Naive B cell (primary cell): ENCODE measurements around the gene REG1A. TPM values are rescaled to one million over a fixed set of nuclear protein-coding genes. Genes with fewer than 3 reads are reported as not detected.

Experiments
- ATAC-seq, 2 donors: fragments of 150-1000 bp; cut with Tn5 transposase; 2 replicates each; pipeline ENCODE4 v1.10.0; 2021; ENCODE audit warnings: low read depth in 2 of 2, mild to moderate bottlenecking in 2 of 2, moderate library complexity in 2 of 2
- DNase-seq: peaks from one replicate; pipeline ENCODE4 v3.0.0; 2022
- H3K27ac Mint-ChIP-seq, 6 donors: one replicate each; pipeline ENCODE4 v1.8.0; 2020 to 2022; ENCODE audit warnings: mild to moderate bottlenecking in 6 of 6, mixed read lengths in 6 of 6, moderate library complexity in 5 of 6, inconsistent platforms in 2 of 6
- H3K27me3 Mint-ChIP-seq, 3 donors: one replicate each; pipeline ENCODE4 v1.8.0; 2021 to 2022; ENCODE audit warnings: mixed read lengths in 3 of 3, mild to moderate bottlenecking in 1 of 3
- H3K36me3 Mint-ChIP-seq, 2 donors: one replicate each; pipeline ENCODE4 v1.8.0; 2020 to 2022; ENCODE audit warnings: mixed read lengths in 2 of 2, inconsistent platforms in 1 of 2, mild to moderate bottlenecking in 1 of 2
- H3K4me1 Mint-ChIP-seq, 3 donors: one replicate each; pipeline ENCODE4 v1.8.0; 2020 to 2022; ENCODE audit warnings: mixed read lengths in 3 of 3, inconsistent platforms in 1 of 3, mild to moderate bottlenecking in 1 of 3, moderate library complexity in 1 of 3
- H3K4me3 Mint-ChIP-seq, 8 donors: one replicate each; pipeline ENCODE4 v1.8.0; 2020 to 2022; ENCODE audit warnings: mild to moderate bottlenecking in 8 of 8, mixed read lengths in 8 of 8, moderate library complexity in 8 of 8, inconsistent platforms in 2 of 8
- H3K9me3 Mint-ChIP-seq, 7 donors: one replicate each; pipeline ENCODE4 v1.8.0; 2020 to 2022; ENCODE audit warnings: mixed read lengths in 7 of 7, mild to moderate bottlenecking in 5 of 7, inconsistent platforms in 2 of 7, moderate library complexity in 1 of 7
- polyA plus RNA-seq, 6 donors: library from polyadenylated mRNA; unstranded; fragments of 300-500 nt; fragmentation: Illumina TruSeq; gene quantifications; one replicate each; pipeline ENCODE4 v1.2.3, GENCODE V29; 2021; ENCODE audit warnings: low read depth in 6 of 6

REG1A gene
- polyA plus RNA-seq = not detected

GRCh38 chr2:79120194-79120713, at the start of gene REG1A:
Gene REG1A (plus strand): TSS chr2:79120488. CDS start chr2:79120862, 374 bp downstream.
- DNase-seq (no peak), ATAC-seq (no peak)
- peaks cover 0 to 8% (median 1%) of the 10 kb centered on the region in 3 donors for H3K4me1 Mint-ChIP-seq
- peaks cover 0 to 8% (median 4%) of the 10 kb centered on the region in 3 donors for H3K27me3 Mint-ChIP-seq
- peak within 1 kb of the TSS in 4 of 6 donors; percentile 10 to 58 (median 36) for H3K27ac Mint-ChIP-seq
- H3K9me3 Mint-ChIP-seq = peaks cover 0 to 3% (median 0%) of the 10 kb centered on the region in 7 donors
- H3K36me3 Mint-ChIP-seq = peaks cover 0 to 9% of the 10 kb centered on the region in 2 donors
- no peak within 1 kb of the TSS for H3K4me3 Mint-ChIP-seq

- no peak for DNase-seq
- no peak overlapping the region for H3K4me3 Mint-ChIP-seq
- H3K9me3 Mint-ChIP-seq = peaks cover 0 to 3% (median 0%) of the 10 kb centered on the region in 7 donors
- ATAC-seq = no peak
- no peaks in the 10 kb centered on the region for H3K36me3 Mint-ChIP-seq
- no peaks in the 10 kb centered on the region for H3K4me1 Mint-ChIP-seq
- no peak overlapping the region for H3K27ac Mint-ChIP-seq
- peaks cover 4 to 23% (median 13%) of the 10 kb centered on the region in 3 donors for H3K27me3 Mint-ChIP-seq
These were observed 49.2 kb upstream of the REG1A start for GRCh38 chr2:79071078-79071477.

- peaks cover 5 to 11% (median 5%) of the 10 kb centered on the region in 7 donors for H3K9me3 Mint-ChIP-seq
- H3K27ac Mint-ChIP-seq = peak overlapping the region in 2 of 6 donors; percentile 15 to 55
- H3K4me3 Mint-ChIP-seq = no peak overlapping the region
- no peaks in the 10 kb centered on the region for H3K27me3 Mint-ChIP-seq
- peaks cover 34 to 59% (median 36%) of the 10 kb centered on the region in 3 donors for H3K4me1 Mint-ChIP-seq
- peaks cover 0 to 11% of the 10 kb centered on the region in 2 donors for H3K36me3 Mint-ChIP-seq
- DNase-seq (no peak), ATAC-seq (no peak)
These were observed 37.3 kb upstream of the REG1A start for GRCh38 chr2:79082987-79083386.

- H3K36me3 Mint-ChIP-seq = peaks cover 0 to 11% of the 10 kb centered on the region in 2 donors
- H3K9me3 Mint-ChIP-seq = peaks cover under 1 to 7% (median 5%) of the 10 kb centered on the region in 7 donors
- H3K27ac Mint-ChIP-seq = peak overlapping the region; percentile 25 to 84 (median 56)
- no peaks in the 10 kb centered on the region for H3K27me3 Mint-ChIP-seq
- DNase-seq (no peak), ATAC-seq (peak; percentile 35 to 45)
- peak overlapping the region in 5 of 8 donors; percentile 7 to 75 (median 64) for H3K4me3 Mint-ChIP-seq
- peaks cover 34 to 56% (median 36%) of the 10 kb centered on the region in 3 donors for H3K4me1 Mint-ChIP-seq
These were observed 36.6 kb upstream of the REG1A start for GRCh38 chr2:79083597-79084251.

- DNase-seq = no peak
- Mint-ChIP-seq H3K4me3 (peak overlapping the region in 6 of 8 donors; percentile 27 to 75 (median 64)), H3K36me3 (peaks cover 0 to 11% of the 10 kb centered on the region in 2 donors), H3K27ac (peak overlapping the region in 4 of 6 donors; percentile 25 to 95 (median 76)), H3K4me1 (peaks cover 30 to 47% (median 32%) of the 10 kb centered on the region in 3 donors), H3K9me3 (peaks cover 0 to 7% (median 5%) of the 10 kb centered on the region in 7 donors), H3K27me3 (no peaks in the 10 kb centered on the region)
- no peak for ATAC-seq
These were observed 35.7 kb upstream of the REG1A start for GRCh38 chr2:79084495-79085135.

GRCh38 chr2:79085382-79085781, 34.9 kb upstream of the REG1A start:
- Mint-ChIP-seq H3K36me3 (peaks cover 0 to 11% of the 10 kb centered on the region in 2 donors), H3K4me3 (peak overlapping the region in 1 of 8 donors; percentile 64)
- no peak for DNase-seq

GRCh38 chr2:79086255-79086654, 34.0 kb upstream of the REG1A start:
- DNase-seq = no peak
- Mint-ChIP-seq H3K4me3 (no peak overlapping the region), H3K27me3 (no peaks in the 10 kb centered on the region), H3K36me3 (peaks cover 0 to 11% of the 10 kb centered on the region in 2 donors), H3K27ac (peak overlapping the region in 1 of 6 donors; percentile 12), H3K9me3 (peaks cover 0 to 7% (median 5%) of the 10 kb centered on the region in 7 donors), H3K4me1 (peaks cover 24 to 31% (median 26%) of the 10 kb centered on the region in 3 donors)
- no peak for ATAC-seq

More at GRCh38 chr2:79085382-79085781, 34.9 kb upstream of the REG1A start:
- Mint-ChIP-seq H3K9me3 (peaks cover 0 to 7% (median 5%) of the 10 kb centered on the region in 7 donors), H3K4me1 (peaks cover 26 to 39% (median 30%) of the 10 kb centered on the region in 3 donors), H3K27ac (peak overlapping the region in 4 of 6 donors; percentile 18 to 78 (median 50)), H3K27me3 (no peaks in the 10 kb centered on the region)
- ATAC-seq = no peak

GRCh38 chr2:79087785-79088364, 32.4 kb upstream of the REG1A start, which contains the start of gene REG1B:
Gene REG1B (minus strand): TSS chr2:79087993. CDS start chr2:79087612, 381 bp downstream.
- Mint-ChIP-seq H3K4me1 (peaks cover 19 to 30% (median 25%) of the 10 kb centered on the region in 3 donors), H3K36me3 (peaks cover 0 to 2% of the 10 kb centered on the region in 2 donors), H3K9me3 (peaks cover 0 to 7% (median 0%) of the 10 kb centered on the region in 7 donors), H3K27me3 (no peaks in the 10 kb centered on the region), H3K27ac (peak within 1 kb of the TSS in 2 of 6 donors; percentile 50 to 64), H3K4me3 (peak within 1 kb of the TSS in 2 of 8 donors; percentile 11 to 20)
- no peak for ATAC-seq
- DNase-seq = no peak

GRCh38 chr2:79090693-79091092, 29.6 kb upstream of the REG1A start:
- H3K4me1 Mint-ChIP-seq = peaks cover under 1 to 8% (median 2%) of the 10 kb centered on the region in 3 donors
- DNase-seq (no peak), ATAC-seq (no peak)
- H3K27me3 Mint-ChIP-seq = no peaks in the 10 kb centered on the region
- no peak overlapping the region for H3K4me3 Mint-ChIP-seq
- H3K27ac Mint-ChIP-seq = no peak overlapping the region
- H3K36me3 Mint-ChIP-seq = no peaks in the 10 kb centered on the region
- H3K9me3 Mint-ChIP-seq = peaks cover 0 to 7% (median 0%) of the 10 kb centered on the region in 7 donors

- DNase-seq (no peak), ATAC-seq (no peak)
- H3K27me3 Mint-ChIP-seq = no peaks in the 10 kb centered on the region
- peak overlapping the region in 5 of 8 donors; percentile 1 to 56 (median 22) for H3K4me3 Mint-ChIP-seq
- peaks cover 7 to 24% (median 15%) of the 10 kb centered on the region in 7 donors for H3K9me3 Mint-ChIP-seq
- peaks cover 0 to 11% of the 10 kb centered on the region in 2 donors for H3K36me3 Mint-ChIP-seq
- H3K27ac Mint-ChIP-seq = peak overlapping the region; percentile 82 to 98 (median 88)
- H3K4me1 Mint-ChIP-seq = peaks cover 23 to 35% (median 33%) of the 10 kb centered on the region in 3 donors
These were observed 22.4 kb upstream of the REG1A start for GRCh38 chr2:79097843-79098242.

- H3K4me1 Mint-ChIP-seq = peaks cover 23 to 35% (median 33%) of the 10 kb centered on the region in 3 donors
- peak; percentile 42 to 44 for ATAC-seq
- peak overlapping the region in 7 of 8 donors; percentile 3 to 84 (median 67) for H3K4me3 Mint-ChIP-seq
These were observed 21.1 kb upstream of the REG1A start for GRCh38 chr2:79099140-79099686.

GRCh38 chr2:79100285-79100684, 20.0 kb upstream of the REG1A start:
- Mint-ChIP-seq H3K27me3 (no peaks in the 10 kb centered on the region), H3K36me3 (peaks cover 0 to 11% of the 10 kb centered on the region in 2 donors), H3K4me3 (peak overlapping the region; percentile 51 to 84 (median 66)), H3K4me1 (peaks cover 23 to 35% (median 33%) of the 10 kb centered on the region in 3 donors), H3K9me3 (peaks cover 7 to 24% (median 15%) of the 10 kb centered on the region in 7 donors), H3K27ac (peak overlapping the region; percentile 82 to 98 (median 97))
- peak; percentile 85 to 87 for ATAC-seq
- DNase-seq = peak; percentile 69

More at GRCh38 chr2:79099140-79099686, 21.1 kb upstream of the REG1A start:
- peaks cover 7 to 24% (median 15%) of the 10 kb centered on the region in 7 donors for H3K9me3 Mint-ChIP-seq
- peaks cover 0 to 11% of the 10 kb centered on the region in 2 donors for H3K36me3 Mint-ChIP-seq
- DNase-seq = peak; percentile 48
- H3K27me3 Mint-ChIP-seq = no peaks in the 10 kb centered on the region
- peak overlapping the region; percentile 82 to 98 (median 97) for H3K27ac Mint-ChIP-seq
